Colon (tissue), 2 donors: ENCODE measurements around the gene RBPMS2.

Experiments
- FAIRE-seq: peaks from 2 replicates; lab custom pipeline; 2012; peaks lifted over from hg19 to GRCh38; lab: Jason Lieb, UNC
- donor health status: control.
- donor health status: control.

Gene RBPMS2

DNA sequence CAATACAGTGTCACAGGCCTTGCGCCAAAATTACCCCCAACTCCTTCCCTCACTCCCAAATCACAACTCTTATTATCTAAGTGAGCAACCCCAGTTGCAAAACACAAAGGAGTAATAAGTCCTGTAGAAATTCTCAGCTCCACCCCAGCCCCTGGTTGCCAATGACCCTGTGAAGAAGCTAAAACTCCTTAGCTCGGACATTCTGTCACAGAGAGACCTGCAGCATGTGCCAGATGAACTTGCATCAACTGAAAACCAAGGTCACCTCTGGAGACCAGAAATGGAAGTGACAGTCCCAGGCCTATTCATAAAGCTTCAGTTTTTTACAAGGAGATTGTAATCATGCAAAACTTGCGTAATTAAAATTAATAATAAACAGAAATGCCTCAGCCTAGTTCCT, 55.2 kb downstream of the RBPMS2 start:
- no peak for FAIRE-seq

DNA sequence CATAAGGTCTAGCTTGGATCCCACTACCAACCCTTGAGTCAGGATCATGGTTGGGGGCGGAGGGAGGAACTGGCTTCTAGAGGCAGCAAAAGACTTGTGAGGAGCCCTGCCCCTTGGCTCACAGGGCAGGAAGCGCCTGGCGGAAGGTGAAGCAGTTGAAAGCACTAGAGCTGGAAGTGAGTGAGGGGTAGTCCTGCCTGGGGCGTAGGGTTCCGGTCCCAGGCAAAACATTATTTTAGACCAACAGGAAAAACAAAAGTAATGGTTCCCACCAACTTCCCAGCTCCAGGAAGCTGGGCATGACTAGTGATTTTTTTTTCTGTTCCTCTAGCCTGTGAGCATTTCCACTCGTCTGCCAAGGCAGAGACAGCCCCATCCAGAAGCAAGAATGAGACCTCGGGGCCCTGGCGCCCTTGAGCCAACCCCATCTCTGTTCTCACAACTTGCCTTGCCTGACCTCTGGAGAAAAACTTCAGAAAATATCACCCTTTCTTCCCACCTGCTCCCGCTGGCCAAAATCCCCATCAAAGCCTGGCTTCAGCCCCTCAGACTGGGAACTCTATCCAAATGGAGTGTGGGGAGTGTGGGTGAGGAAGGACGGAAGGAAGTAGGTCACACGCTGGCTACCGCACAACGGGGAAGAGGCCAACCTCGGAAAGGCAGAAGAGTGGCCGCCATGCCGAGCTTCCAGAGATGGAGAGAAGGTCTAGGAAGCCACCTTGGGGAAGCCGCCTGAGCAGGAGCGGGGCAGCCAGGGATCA, 57.5 kb downstream of the RBPMS2 start:
- no peak for FAIRE-seq

DNA sequence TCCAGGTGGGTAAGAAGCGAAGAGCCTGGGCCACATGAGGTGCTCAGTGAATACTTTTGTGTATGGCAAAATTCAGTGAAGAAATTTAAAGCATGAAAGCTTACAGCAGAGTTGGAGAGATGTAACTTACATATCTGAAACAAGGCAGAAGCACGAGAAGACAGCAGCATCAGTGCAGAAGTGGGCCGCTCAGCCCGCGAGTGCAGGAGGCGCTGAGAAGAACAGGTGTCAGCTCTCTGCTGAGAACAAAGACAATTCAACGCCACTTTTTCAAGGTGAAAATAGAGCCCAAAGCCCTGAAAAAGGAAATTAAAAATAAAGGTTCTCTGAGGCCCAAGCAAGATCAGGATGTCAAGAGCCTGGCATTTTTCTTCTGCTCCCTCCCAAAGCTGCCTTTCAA, 58.3 kb downstream of the RBPMS2 start:
- FAIRE-seq, result no peak

DNA sequence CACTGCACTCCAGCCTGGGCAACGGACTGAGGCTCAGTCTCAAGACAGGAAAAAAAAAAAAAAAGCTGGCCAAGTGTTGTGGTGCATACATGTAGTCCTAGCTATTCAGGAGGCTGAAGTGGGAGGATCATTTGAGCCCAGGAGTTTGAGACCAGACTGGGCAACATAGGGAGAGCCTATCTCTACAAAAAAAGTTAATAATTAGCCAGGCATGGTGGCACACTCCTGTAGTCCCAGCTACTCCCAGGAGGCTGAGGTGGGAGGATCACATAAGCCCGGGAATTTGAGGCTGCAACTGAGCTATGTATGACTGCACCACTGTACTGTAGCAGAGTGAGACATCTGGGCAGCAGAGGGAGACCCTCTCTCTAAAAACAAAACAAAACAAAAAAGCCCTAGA, 58.9 kb downstream of the RBPMS2 start:
- FAIRE-seq, result no peak

DNA sequence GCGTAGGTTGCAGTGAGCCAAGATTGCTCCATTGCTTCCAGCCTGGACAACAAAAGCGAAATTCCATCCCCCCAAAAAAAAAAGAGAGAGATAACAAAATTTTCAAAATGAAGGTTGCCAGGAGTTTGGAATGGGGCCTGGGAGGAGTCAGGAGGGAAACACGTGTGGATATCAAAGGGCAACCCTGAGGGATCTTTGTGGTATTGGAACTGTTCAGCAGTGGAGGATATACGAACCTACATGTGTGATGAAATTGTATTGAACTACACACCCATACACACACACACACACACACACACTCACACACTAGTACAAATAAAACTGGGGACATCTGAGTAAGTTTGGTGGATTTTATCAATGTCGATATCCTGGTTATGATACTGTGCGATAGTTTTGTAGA, 61.8 kb downstream of the RBPMS2 start:
- FAIRE-seq, result no peak

DNA sequence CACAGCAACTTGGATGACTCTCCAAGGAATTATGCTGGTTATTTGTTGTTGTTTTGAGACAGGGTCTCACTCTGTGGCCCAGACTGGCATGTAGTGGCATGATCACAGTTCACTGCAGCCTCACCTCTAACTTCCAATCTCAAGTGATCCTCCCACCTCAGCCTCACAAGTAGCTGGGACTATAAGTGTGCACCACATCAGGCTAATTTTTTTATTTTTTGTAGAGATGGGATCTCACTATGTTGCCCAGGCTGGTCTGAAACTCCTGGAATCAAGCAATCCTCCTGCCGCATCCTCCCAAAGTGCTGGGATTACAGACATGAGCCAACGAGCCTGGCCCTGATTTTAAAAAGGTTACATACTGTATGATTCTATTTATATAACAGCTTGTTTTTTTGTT, 63.0 kb downstream of the RBPMS2 start:
- FAIRE-seq, result no peak

DNA sequence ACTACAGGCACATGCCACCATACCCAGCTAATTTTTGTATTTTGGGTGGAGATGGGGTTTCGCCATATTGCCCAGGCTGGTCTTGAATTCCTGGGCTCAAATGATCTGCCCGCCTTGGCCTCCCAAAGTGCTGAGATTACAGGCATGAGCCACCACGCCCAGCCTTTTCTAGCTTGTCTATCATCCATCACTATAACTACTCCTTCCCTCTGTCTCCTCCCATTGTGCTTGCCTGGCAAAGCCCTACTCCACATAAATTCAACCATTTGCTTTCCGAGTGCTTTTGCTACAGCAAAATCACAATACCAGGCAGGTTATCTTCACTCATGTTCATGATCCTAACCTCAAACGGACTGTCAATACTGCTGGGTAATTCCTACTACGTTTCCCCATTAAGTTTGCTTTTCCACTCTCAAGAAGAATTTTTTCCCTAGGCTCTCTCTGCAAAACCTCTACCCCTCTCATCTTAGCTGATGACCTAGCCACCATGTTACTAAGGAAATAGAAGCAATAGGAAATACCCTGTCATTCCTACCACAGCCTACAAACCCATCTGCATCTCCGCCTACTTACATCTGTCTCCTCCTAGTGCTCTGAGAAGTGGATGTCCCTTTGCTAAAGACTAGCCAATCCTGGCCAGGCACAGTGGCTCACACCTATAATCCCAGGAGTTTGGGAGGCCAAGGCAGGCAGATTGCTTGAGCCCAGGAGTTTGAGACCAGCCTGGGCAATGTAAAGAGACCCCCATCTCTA, 64.5 kb downstream of the RBPMS2 start:
- FAIRE-seq, result no peak

DNA sequence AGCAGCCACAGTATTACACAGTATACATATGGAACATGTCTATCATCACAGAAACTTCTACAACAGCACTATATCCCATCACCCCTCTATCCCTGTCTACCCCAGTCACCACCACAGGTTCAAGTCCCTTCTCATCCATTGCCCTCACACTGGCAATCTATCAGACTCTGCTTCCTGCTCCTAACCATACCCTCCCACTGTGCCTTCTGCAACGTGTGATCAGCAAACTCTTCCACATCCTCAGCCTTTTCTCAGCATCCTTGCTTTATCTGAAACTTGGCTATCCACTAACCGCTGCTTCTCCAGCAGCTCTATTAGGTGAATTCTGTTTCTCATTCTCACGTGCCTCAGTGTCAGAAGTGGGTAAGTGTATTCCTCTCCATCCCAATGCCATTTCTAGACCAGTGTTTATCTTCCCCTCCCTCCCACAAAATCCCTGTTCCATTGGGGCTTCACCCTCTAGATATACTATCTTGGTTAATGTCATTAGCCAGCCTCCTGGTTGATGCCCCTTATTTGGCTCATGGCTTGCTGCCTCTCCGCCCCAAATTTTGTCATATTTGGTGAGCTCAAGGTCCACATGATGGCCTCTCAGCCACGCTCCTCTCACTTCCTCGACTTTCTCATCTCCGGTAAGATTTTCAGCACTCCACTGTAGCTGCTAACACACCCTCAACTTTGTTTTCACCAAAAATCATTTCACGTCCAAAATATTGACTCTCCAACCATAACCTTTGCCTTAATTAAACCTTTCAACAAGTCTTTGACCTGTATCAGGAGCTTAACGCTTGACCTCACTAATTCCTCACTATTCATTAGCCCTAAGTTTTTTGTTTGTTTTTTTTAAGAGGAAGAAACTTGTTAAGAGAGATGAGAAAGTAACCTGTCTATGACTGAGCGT, 69.1 kb downstream of the RBPMS2 start:
- no peak for FAIRE-seq

DNA sequence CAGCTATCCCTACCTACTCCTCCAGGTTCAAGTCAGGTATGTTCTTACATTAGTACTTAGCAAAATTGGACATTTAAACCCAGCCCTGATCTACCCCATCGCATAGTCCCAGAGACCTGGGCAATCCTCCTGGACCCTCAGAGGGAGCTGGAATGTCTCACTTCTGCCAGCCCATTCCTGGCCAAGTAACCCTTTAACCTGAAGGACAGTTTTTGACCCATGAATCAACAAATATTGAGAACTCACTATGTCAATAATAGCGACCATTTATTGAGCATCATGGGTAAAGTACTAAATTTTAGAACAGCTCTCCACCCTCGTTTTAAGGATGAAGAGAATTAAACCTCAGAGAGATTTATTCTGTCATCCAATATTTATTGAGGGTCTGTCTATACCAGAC, 70.4 kb downstream of the RBPMS2 start:
- FAIRE-seq, result no peak

DNA sequence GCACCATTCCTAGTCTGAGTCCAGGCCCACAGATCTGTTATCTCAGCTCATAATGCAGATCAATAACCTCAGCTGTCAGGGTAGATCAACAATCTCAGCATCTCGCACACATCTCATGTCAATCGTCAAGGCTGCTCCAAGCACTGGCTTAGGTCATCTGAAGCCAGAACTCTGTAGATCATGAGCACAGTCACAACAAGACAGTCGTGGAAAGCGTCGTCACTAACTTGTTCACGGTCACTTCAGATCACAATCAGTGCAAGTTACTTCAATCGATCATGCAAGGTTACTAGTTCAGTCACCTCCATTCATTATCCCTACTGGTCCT, 71.8 kb downstream of the RBPMS2 start:
- no peak for FAIRE-seq

DNA sequence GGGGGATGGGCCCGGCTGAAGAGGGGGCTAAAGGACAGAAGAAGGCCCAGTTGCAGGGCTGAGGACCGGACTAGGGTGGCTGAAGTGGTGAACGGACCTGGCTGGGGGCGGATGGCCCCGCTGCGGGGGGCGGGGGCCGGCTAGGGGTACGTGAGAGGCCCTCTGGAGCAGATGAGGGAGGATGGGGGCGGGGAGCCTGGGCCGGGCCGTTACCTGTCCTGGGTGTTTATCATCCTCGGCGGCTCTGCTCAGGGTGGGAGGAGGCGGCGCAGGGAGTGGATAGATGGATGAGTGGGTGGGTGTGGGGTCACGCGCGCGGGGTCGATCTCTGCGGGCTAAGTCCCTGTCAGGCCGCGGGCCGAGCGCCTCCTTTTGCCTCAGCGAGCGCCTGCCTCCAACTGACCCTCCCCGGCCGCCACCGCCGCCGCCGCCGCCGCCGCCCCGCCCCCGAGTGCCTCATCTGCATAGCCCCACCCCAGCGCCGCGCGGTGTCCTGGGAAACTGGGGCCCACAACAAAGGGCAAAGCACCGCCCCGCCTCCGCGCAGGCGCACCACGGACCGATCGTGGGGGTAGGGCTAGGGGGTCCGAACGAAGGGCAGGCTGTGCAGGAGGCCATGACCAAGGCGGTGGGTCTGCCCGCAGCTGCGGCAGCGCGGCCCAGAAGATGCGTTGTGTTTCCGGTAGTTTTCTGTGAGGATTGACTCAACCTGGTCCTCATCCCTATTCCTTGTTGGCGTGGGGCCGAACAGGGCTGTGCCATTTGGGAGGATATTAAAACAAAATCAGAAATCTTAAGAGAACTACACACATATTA, 72.4 kb downstream of the RBPMS2 start:
- no peak for FAIRE-seq

DNA sequence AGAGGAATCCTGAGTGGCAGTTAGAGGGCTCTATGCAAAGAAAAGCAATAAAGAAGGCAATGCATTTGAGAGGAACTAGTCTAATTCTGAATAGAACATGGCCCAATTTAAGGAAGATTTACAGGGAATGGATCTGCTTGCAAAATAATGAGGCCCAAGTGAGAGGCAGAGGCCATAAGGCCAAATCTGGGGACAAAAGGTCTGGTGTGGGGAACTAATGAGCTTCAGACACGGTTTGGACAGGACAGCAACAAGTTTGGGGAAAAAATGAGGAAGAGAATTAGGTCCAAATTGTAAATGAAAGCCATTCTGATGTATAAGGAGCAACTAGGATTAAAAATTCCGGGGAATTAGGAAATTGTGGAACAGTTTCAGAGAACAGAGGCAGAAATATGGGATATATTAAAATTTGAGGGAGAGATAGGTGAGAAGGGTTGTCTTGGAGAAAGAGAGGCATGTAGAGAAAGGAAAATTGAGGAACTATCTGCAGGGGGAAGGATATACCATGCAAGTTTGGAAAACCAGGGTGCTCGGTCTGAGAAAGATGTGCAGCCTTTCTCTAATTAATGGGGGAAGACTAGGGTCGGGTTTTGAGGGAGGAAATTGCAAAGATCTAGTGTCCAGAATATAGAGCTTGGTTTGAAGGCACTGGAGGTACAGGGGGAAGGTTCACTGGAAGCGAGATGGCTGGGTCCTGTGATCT, 73.8 kb downstream of the RBPMS2 start:
- no peak for FAIRE-seq

DNA sequence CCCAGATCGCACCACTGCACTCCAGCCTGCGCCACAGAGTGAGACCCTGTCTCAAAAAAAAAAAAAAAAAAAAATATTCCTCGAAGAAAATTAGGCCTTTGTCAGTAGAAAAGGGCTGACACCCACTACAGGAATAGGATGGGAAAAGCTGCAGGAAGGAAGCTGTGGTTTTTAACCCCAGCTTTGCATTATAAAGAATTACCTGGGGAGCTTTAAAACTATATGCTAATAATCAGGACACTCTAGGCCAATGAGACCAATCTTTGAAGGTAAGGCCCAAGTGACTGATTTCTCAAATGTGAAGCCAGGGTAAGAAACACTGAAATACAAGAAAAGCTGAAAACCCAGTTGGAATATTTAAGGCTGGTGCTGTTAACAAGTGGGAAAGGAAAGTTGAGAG, 74.3 kb downstream of the RBPMS2 start:
- no peak for FAIRE-seq

DNA sequence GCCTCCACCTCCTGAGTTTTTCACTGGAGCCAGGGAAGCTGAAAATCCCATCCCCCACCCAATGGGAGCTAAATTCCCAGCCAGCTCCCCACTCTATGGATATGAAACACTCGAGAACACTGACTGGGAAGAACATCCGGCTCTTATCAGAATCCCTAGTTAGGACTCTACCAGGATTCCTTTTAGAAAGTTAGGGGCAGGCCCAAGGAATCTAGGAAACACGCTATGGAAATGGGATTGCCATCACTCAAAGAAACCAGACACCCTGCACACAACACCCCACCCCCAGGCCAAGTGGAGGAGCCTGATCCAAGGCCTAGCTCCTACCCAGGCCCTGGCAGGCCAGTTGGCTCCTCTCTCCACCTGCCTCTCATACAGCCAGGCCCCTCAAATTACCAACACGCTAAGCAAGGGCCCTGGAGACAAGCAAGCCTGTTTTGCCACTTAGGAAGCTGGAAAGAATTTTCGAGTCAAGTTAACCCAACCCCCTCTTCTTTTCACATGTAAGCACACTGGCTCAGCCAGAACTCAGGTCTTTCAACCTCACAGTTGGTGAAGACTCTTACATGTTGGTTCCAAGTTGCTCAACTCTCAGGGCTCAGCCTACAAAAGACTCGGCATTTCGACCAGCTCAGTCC, 75.5 kb downstream of the RBPMS2 start:
- no peak for FAIRE-seq

DNA sequence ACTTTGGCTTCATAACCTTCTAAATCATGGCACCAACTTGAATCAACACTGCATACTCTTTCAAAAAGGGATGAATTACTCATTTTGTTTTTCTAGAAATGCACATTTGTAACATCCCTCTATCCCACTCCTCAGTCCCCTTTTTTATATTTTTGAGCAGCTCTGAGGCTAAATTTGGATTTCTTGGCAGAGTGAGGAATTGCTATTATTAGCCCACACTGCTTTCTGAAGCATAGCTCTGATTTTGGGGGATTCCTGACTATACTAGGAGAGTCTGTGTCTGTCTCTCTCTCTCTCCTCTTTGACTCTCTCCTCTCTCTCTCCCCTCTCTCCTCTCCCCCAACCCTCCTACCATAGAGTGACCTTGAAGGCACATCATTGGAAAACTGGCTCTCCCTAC, 76.6 kb downstream of the RBPMS2 start:
- no peak for FAIRE-seq

DNA sequence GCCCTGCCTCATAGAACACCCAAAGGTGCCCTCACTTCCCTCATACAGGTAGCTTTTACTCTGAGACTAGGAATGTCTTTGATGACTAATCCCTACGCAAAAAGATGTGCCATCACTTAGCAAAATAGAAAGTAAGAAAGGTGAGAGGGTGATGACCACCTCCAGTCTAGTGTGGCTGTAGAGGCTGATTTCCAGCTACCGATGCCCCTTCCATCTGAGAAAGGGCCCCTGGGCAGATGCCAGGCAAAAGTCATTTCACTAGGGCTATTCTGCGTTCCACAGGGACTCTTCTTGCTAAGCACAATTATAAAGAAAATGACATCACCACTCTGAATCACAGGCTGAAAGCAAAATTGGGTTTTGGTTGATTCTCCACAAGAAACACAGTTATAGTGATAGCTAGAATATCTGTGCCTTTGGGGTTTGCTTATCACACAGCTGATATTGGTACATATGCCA, 77.4 kb downstream of the RBPMS2 start:
- FAIRE-seq, result no peak

DNA sequence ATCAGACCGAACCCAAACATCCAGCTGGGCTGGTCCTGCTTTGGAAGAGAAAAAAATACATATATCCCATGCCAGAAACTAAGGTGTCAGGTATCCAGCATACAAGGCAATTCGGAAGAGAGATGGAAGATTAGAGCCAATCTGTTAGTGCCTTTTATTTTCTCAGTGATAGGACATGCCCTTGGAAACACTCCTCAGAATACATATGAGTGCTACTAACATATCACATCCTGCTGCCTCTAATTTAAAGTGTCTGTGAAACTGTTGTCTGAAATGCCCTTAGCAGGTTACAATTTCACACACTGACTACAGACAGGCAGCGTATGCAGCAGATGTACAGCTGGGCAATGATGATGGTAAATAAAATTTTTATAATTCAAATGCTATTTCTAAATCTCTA, 78.9 kb downstream of the RBPMS2 start:
- no peak for FAIRE-seq

DNA sequence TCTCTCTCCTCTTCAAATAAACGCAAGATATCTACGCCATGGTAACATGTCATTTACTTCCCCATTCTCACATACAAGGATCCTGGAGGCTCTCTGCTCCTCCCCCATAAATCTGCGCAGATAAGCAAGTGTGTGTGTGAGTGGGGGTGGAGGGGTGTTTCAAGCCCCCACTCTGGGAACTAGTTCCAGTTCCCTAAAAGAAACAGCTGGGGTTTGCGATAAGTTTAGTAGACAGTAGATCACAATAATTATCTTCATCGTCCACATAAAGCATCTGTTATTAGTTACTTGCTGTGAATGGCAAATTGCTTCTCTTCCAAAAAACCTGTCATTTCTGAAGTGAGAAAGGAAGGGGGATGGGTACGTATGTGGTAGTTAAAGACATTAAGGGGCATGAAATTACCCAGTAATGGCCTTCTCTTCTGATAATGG, 79.8 kb downstream of the RBPMS2 start:
- no peak for FAIRE-seq

DNA sequence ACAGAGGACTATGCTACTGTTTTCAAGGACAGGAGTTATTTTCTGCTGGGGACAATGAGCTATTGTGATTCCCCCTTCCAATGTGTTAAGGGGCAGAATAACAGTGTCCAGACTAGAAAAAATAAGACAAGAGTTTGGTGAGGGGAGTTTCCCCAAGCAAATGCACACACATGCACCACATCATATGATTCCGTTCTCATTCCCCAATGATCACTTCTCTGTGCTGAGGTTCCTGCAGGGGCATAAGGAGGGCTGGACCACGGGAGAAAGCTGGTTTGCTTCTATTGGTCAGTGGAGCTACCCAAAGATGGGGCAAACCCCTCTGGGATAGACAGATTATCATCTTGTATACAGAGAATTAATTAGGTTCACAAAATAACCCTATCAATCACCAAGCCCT, 80.6 kb downstream of the RBPMS2 start:
- no peak for FAIRE-seq

DNA sequence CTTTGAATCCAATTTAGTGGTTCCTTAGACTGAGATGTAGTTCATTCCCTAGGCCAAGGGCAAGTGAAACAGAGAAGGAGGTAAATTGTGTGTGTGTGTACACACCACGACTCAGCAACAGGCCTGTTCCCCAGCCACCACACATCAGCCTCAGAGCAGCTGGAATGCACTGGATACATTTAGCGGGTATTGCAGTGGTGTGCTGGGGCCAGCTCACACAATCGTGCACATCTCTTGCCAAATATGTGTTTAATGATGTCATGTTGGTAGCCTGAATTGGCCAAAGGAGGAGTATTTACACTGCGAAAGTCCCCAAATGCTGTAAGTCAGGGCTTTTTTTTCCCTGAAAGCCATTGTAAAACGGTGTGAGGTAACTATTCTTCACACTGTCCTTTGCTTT, 82.3 kb downstream of the RBPMS2 start:
- FAIRE-seq, result no peak
